Testis (tissue), 2 donors: ENCODE measurements around the gene ENAM.

ENCODE experiments used
- POLR2A ChIP-seq: fragments of 450-650 bp; IDR thresholded peaks from one replicate; pipeline ENCODE4 v1.6.1; 2017; ENCODE audit warnings: antibody characterized with exemption, mild to moderate bottlenecking, moderate library complexity
- TF ChIP-seq, protein P1 (sequence below), 3 experiments: fragments of 450-650 bp in 2 of 3; fragments of 200-600 bp in 1 of 3; sonication (generic) in 1 of 3; IDR thresholded peaks; one replicate each; pipeline ENCODE4 v1.5.1; 2016 to 2019; ENCODE audit warnings: antibody characterized with exemption in 3 of 3, mild to moderate bottlenecking in 2 of 3, moderate library complexity in 1 of 3

DNA sequence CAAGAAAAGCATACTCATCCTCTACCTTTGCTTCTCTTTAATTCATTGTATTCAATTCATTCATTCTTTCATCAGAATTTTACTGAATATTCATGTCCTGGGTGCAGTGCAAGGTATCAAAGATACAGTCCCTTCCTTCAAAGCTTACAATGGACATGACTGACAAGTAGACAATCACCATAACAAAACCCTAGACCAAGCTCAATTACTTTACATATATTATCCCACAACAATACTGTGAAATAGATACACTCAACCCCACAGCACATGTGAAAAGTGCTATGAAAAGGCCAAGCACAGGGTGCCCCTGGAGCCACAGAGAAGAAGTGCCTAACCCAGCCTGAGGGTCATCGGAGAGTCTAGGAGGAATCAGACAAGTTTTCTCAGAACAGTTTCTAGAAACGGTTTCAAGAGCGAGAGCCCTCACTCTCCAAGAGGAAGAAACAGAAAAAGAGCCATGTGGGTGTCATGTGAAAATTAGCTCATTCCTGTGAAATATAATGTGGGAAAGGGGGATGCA, 21.1 kb upstream of the ENAM start:
- TF ChIP-seq, protein P1, sequence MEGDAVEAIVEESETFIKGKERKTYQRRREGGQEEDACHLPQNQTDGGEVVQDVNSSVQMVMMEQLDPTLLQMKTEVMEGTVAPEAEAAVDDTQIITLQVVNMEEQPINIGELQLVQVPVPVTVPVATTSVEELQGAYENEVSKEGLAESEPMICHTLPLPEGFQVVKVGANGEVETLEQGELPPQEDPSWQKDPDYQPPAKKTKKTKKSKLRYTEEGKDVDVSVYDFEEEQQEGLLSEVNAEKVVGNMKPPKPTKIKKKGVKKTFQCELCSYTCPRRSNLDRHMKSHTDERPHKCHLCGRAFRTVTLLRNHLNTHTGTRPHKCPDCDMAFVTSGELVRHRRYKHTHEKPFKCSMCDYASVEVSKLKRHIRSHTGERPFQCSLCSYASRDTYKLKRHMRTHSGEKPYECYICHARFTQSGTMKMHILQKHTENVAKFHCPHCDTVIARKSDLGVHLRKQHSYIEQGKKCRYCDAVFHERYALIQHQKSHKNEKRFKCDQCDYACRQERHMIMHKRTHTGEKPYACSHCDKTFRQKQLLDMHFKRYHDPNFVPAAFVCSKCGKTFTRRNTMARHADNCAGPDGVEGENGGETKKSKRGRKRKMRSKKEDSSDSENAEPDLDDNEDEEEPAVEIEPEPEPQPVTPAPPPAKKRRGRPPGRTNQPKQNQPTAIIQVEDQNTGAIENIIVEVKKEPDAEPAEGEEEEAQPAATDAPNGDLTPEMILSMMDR (IDR thresholded peaks at IDR 0.05): no peak
- TF ChIP-seq POLR2A: no peak
